ENCODE measurements around the gene KHK.
"Not testable (repeated sequence)": the region's sequence is repeated elsewhere in the genome, so short reads cannot be mapped to it uniquely, and the experiment has no call there.

Gene KHK

DNA sequence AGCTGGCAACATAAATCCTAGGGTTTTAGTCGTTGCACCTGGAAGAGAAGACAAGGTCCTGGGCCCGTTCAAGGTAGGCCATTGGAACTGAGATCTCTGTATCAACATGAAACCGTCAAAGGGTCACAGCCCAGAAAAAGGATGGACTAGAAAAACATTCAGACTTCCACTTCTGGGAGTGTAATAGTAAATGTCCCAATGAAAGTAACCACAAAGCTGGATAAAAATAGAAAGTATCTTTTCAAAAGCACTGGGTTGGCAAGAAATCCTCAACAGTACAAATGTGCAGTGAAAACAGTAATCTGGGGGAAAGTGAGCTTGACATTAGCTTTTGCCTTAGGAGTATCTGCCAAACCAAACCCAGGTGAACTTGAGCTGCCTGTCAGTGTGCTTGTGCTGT lies 19.4 kb downstream of the KHK start:
- Histone ChIP-seq H3K36me3 (ENCODE audit: control insufficient read depth in 2 of 2, insufficient read depth in 1 of 2, low read length in 2 of 2) (no peaks in the 10 kb centered on the region; a peak in 1 of 3 replicates), H3K4me1 (ENCODE audit: control insufficient read depth, insufficient read depth, low read length) (no peaks in the 10 kb centered on the region), H3K9me3 (ENCODE audit: control insufficient read depth, insufficient read depth, low read depth, low read length) (no peaks in the 10 kb centered on the region), H3K4me3 (ENCODE audit: low read depth, low read length) (no peak overlapping the region), H3K27ac (ENCODE audit: extremely low read depth, low read depth, low read length) (no peak overlapping the region)
- TF ChIP-seq PRDM1 (tag by site-specific recombination; IDR thresholded peaks at IDR 0.05) (peak; percentile 51; the same call in 1 of the 2 replicates), KLF7 (tag by site-specific recombination; IDR thresholded peaks at IDR 0.05; ENCODE audit: borderline replicate concordance) (no peak)
- CTCF ChIA-PET: interaction anchor here (0.7 to 1.3 kb wide), 4 partner anchors 9 to 174 kb away, joined by 3 to 6 read pairs (median 5); no protein-coding TSS in a partner anchor
- POLR2A ChIA-PET: no interaction called here

- no peak overlapping the region for H3K27ac ChIP-seq (ENCODE audit: extremely low read depth, low read depth, low read length)
- no peaks in the 10 kb centered on the region for H3K9me3 ChIP-seq (ENCODE audit: control insufficient read depth, insufficient read depth, low read depth, low read length)
- no peaks in the 10 kb centered on the region for H3K4me1 ChIP-seq (ENCODE audit: control insufficient read depth, insufficient read depth, low read length)
- no peaks in the 10 kb centered on the region; a peak in 1 of 3 replicates for H3K36me3 ChIP-seq (ENCODE audit: control insufficient read depth in 2 of 2, insufficient read depth in 1 of 2, low read length in 2 of 2)
- ChIA-PET CTCF (interaction anchor here (1.6 to 1.8 kb wide), 2 partner anchors 9 to 195 kb away, joined by 5 to 6 read pairs; no protein-coding TSS in a partner anchor), POLR2A (interaction anchor here (0.7 to 1.1 kb wide), 2 partner anchors 26 to 321 kb away, joined by 5 to 6 read pairs; partner anchors contain the start of gene PREB)
- TF ChIP-seq ZNF639 (tag by site-specific recombination; IDR thresholded peaks at IDR 0.05): no peak
- TF ChIP-seq ZNF148 (tag by site-specific recombination; IDR thresholded peaks at IDR 0.05; ENCODE audit: borderline replicate concordance): no peak
- no peak for TF ChIP-seq ZFP41 (tag by site-specific recombination; IDR thresholded peaks at IDR 0.05; ENCODE audit: borderline replicate concordance)
- no peak for TF ChIP-seq ZNF2 (tag by site-specific recombination; IDR thresholded peaks at IDR 0.05)
- TF ChIP-seq ZNF239 (tag by site-specific recombination; IDR thresholded peaks at IDR 0.05): no peak
- no peak for TF ChIP-seq ZNF266 (tag by site-specific recombination; IDR thresholded peaks at IDR 0.05; ENCODE audit: low read depth)
- no peak for TF ChIP-seq ZNF23 (tag by site-specific recombination; IDR thresholded peaks at IDR 0.05; ENCODE audit: borderline replicate concordance)
- no peak for TF ChIP-seq ZNF302 (tag by site-specific recombination; IDR thresholded peaks at IDR 0.05; ENCODE audit: low read depth)
- TF ChIP-seq ZNF394 (tag by site-specific recombination; IDR thresholded peaks at IDR 0.05; ENCODE audit: borderline replicate concordance): no peak
- no peak for TF ChIP-seq ZNF48 (tag by site-specific recombination; IDR thresholded peaks at IDR 0.05)
- TF ChIP-seq ZEB2 (tag by site-specific recombination; IDR thresholded peaks at IDR 0.05): no peak
- no peak overlapping the region for H3K4me3 ChIP-seq (ENCODE audit: low read depth, low read length)
Observed at GRCh38 chr2:27108221-27108620, 21.6 kb downstream of the KHK start.

DNA sequence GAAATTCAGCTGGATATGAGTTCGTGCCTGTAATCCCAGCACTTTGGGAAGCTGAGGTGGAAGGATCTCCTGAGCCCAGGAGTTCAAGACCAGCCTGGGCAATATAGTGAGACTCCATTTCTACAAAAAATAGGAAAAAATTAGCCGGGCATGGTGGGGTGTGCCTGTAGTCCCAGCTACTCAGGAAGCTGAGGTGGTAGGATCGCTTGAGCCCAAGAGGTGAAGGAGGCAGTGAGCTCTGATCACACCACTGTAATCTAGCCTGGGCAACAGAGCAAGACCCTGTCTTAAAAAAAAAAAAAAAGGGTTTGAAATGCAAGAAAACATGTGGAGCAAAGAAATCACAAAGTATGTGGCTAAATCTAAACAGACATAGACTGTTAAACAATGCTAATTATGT lies 22.5 kb downstream of the KHK start:
- ChIA-PET CTCF (interaction anchor here (0.6 to 1.8 kb wide), 6 partner anchors 10 to 212 kb away, joined by 3 to 6 read pairs (median 5); no protein-coding TSS in a partner anchor), POLR2A (interaction anchor here (1.1 kb wide), 1 partner anchor 25 kb away, joined by 6 read pairs; the partner anchor contains the start of gene PREB)
- H3K27ac ChIP-seq (ENCODE audit: extremely low read depth, low read depth, low read length): no peak overlapping the region
- TF ChIP-seq ZNF121 (tag by site-specific recombination; IDR thresholded peaks at IDR 0.05): peak; percentile 81; the same call in 1 of the 2 replicates
- no peak for TF ChIP-seq ZNF843 (tag by site-specific recombination; IDR thresholded peaks at IDR 0.05)
- H3K4me3 ChIP-seq (ENCODE audit: low read depth, low read length): no peak overlapping the region
- no peaks in the 10 kb centered on the region; a peak in 1 of 3 replicates for H3K36me3 ChIP-seq (ENCODE audit: control insufficient read depth in 2 of 2, insufficient read depth in 1 of 2, low read length in 2 of 2)
- no peaks in the 10 kb centered on the region for H3K9me3 ChIP-seq (ENCODE audit: control insufficient read depth, insufficient read depth, low read depth, low read length)
- H3K4me1 ChIP-seq (ENCODE audit: control insufficient read depth, insufficient read depth, low read length): no peaks in the 10 kb centered on the region

DNA sequence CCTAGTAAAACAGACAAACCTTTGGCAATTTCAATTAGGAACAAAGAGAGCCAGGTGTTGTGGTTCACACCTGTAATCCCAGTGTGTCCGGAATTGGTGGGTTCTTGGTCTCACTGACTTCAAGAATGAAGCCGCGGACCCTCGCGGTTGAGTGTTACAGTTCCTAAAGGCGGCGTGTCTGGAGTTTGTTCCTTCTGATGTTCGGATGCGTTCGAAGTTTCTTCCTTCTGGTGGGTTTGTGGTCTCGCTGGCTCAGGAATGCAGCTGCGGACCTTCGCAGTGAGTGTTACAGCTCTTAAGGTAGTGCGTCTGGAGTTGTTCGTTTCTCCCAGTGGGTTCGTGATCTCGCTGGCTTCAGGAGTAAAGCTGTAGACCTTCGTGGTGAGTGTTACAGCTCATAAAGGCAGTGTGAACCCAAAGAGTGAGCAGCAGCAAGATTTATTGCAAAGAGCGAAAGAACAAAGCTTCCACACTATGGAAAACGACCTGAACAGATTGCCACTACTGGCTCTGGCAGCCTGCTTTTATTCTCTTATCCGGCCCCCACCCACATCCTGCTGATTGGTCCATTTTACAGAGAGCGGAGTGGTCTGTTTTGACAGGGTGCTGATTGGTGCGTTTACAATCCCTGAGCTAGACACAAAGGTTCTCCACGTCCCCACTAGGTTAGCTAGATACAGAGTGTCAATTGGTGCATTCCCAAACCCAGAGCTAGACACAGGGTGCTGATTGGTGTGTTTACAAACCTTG lies 24.2 kb downstream of the KHK start:
- H3K36me3 ChIP-seq (ENCODE audit: control insufficient read depth in 2 of 2, insufficient read depth in 1 of 2, low read length in 2 of 2); H3K4me1 ChIP-seq (ENCODE audit: control insufficient read depth, insufficient read depth, low read length); H3K9me3 ChIP-seq (ENCODE audit: control insufficient read depth, insufficient read depth, low read depth, low read length); H3K27ac ChIP-seq (ENCODE audit: extremely low read depth, low read depth, low read length); H3K4me3 ChIP-seq (ENCODE audit: low read depth, low read length); POLR2A ChIA-PET: not testable (repeated sequence)
- CTCF ChIA-PET: interaction anchor here (0.6 to 1.6 kb wide), 4 partner anchors 11 to 138 kb away, joined by 3 to 5 read pairs (median 3); no protein-coding TSS in a partner anchor

DNA sequence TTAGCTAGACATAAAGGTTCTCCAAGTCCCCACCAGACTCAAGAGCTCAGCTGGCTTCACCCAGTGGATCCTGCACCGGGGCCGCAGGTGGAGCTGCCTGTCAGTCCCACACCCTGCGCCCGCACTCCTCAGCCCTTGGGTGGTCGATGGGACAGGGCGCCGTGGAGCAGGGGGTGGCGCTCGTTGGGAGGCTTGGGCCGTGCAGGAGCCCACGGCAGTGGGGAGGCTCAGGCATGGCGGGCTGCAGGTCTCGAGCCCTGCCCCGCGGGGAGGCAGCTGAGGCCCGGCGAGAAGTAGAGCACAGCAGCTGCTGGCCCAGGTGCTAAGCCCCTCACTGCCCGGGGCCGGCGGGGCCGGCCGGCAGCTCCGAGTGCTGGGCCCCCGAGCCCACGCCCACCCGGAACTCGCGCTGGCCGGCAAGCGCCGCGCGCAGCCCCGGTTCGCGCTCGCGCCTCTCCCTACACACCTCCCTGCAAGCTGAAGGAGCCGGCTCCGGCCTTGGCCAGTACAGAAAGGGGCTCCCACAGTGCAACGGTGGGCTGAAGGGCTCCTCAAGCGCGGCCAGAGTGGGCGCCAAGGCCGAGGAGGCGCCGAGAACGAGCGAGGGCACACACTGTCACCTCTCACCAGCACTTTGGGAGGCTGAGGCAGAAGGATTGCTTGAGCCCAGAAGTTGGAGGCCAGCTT lies 25.0 kb downstream of the KHK start:
- H3K4me3 ChIP-seq (ENCODE audit: low read depth, low read length); POLR2A ChIA-PET; H3K9me3 ChIP-seq (ENCODE audit: control insufficient read depth, insufficient read depth, low read depth, low read length); H3K36me3 ChIP-seq (ENCODE audit: control insufficient read depth in 2 of 2, insufficient read depth in 1 of 2, low read length in 2 of 2); H3K27ac ChIP-seq (ENCODE audit: extremely low read depth, low read depth, low read length); H3K4me1 ChIP-seq (ENCODE audit: control insufficient read depth, insufficient read depth, low read length): not testable (repeated sequence)
- CTCF ChIA-PET: interaction anchor here (0.6 to 1.7 kb wide), 7 partner anchors 12 to 181 kb away, joined by 3 to 7 read pairs (median 3); no protein-coding TSS in a partner anchor
